Peyer's patch (tissue), 4 donors: Measurements from ENCODE around the gene SEMA3B. TPM values are rescaled to one million over a fixed set of nuclear protein-coding genes. Genes with fewer than 3 reads are reported as not detected.

Experiments
- DNase-seq, 3 donors: peaks; one replicate each; pipeline ENCODE4 v3.0.0-alpha.2; 2017 to 2019
- H3K27ac ChIP-seq, 4 donors: fragments of 200-600 bp; sonication (generic); one replicate each; pipeline ENCODE4 v1.5.1; 2016 to 2019
- H3K27me3 ChIP-seq, 2 donors: fragments of 200-600 bp; sonication (generic); one replicate each; pipeline ENCODE4 v1.5.1; 2019
- H3K36me3 ChIP-seq, 3 donors: fragments of 200-600 bp; sonication (generic); one replicate each; pipeline ENCODE4 v1.5.1; 2016 to 2019
- H3K4me1 ChIP-seq, 4 donors: fragments of 200-600 bp; sonication (generic); one replicate each; pipeline ENCODE4 v1.5.1; 2016 to 2019
- H3K4me3 ChIP-seq, 4 donors: fragments of 200-600 bp; sonication (generic); 1 replicate in 3 of 4; 2 replicates in 1 of 4; pipeline ENCODE4 v1.5.1; 2016 to 2019; ENCODE audit warnings: mild to moderate bottlenecking in 1 of 4
- H3K9me3 ChIP-seq, 4 donors: fragments of 200-600 bp; sonication (generic); one replicate each; pipeline ENCODE4 v1.5.1; 2016 to 2019; ENCODE audit warnings: mild to moderate bottlenecking in 1 of 4
- CTCF ChIP-seq, 6 experiments: fragments of 450-650 bp in 4 of 6; fragments of 200-600 bp in 2 of 6; sonication (generic) in 1 of 6; IDR thresholded peaks; one replicate each; pipeline ENCODE4 v1.5.1; 2017 to 2019; ENCODE audit warnings: antibody characterized with exemption in 6 of 6, mild to moderate bottlenecking in 3 of 6, moderate library complexity in 1 of 6
- POLR2A ChIP-seq, 2 donors: fragments of 450-650 bp; IDR thresholded peaks; one replicate each; pipeline ENCODE4 v1.5.1; 2017; ENCODE audit warnings: antibody characterized with exemption in 2 of 2, mild to moderate bottlenecking in 2 of 2, moderate library complexity in 2 of 2
- total RNA-seq, 4 donors: library from RNA; depleted of rRNA; stranded (reverse); fragments of >200 nt; gene quantifications; one replicate each; pipeline ENCODE4 v1.1.0, GENCODE V29; 2016

The SEMA3B gene
- total RNA-seq, result 100 to 1,000 TPM in 3 of 4 donors, 10 to 100 TPM in 1; 56.1 to 367 (median 267) TPM

GRCh38 chr3:50268703-50269451, at the start of gene SEMA3B:
TSS of gene SEMA3B (plus strand) at chr3:50269147. CDS start at chr3:50269241, 94 bp downstream.
- peaks cover 0 to 4% (median 0%) of the 10 kb centered on the region in 3 donors for H3K36me3 ChIP-seq
- DNase-seq, result peak in 2 of 3 donors; percentile 91 to 94
- H3K27me3 ChIP-seq, result no peaks in the 10 kb centered on the region
- TF ChIP-seq POLR2A (IDR thresholded peaks at IDR 0.05), result peak; percentile 88 to 90
- no peak for TF ChIP-seq CTCF (IDR thresholded peaks at IDR 0.05)
- H3K9me3 ChIP-seq, result no peaks in the 10 kb centered on the region
- peak within 1 kb of the TSS; percentile 50 to 100 (median 94) for H3K27ac ChIP-seq
- peaks cover 7 to 82% (median 18%) of the 10 kb centered on the region in 4 donors for H3K4me1 ChIP-seq
- peak within 1 kb of the TSS in 3 of 4 donors; percentile 30 to 66 (median 57) for H3K4me3 ChIP-seq

GRCh38 chr3:50219285-50219684, 49.7 kb upstream of the SEMA3B start:
- Histone ChIP-seq H3K27ac (no peak overlapping the region), H3K4me3 (no peak overlapping the region), H3K27me3 (no peaks in the 10 kb centered on the region), H3K9me3 (no peaks in the 10 kb centered on the region), H3K36me3 (no peaks in the 10 kb centered on the region), H3K4me1 (no peaks in the 10 kb centered on the region)
- no peak for DNase-seq
- TF ChIP-seq CTCF (IDR thresholded peaks at IDR 0.05) (no peak), POLR2A (IDR thresholded peaks at IDR 0.05) (no peak)

DNA sequence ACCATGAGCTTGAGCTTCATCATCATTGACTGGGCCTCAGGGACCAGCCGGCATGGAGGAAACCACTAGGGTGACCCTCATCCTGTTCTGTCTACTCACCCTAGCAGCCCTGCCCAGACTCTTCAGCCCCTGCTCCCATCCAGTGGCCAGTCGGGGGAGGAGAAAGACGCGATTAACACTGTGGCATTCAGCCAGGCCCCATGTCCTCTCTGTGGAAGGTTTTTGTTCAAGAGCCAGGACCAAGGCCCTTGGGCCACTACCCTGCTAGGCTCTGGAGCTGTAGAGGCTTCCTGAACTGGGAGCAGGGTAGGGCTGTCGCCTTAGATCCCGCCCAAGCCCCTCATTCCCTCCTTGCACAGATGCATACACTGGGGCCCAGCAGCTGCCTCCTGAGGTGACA, 48.8 kb upstream of the SEMA3B start:
- no peaks in the 10 kb centered on the region for H3K9me3 ChIP-seq
- H3K4me1 ChIP-seq, result no peaks in the 10 kb centered on the region
- H3K36me3 ChIP-seq, result no peaks in the 10 kb centered on the region
- no peak overlapping the region for H3K27ac ChIP-seq
- TF ChIP-seq CTCF (IDR thresholded peaks at IDR 0.05) (no peak), POLR2A (IDR thresholded peaks at IDR 0.05) (no peak)
- H3K27me3 ChIP-seq, result no peaks in the 10 kb centered on the region
- no peak overlapping the region for H3K4me3 ChIP-seq
- no peak for DNase-seq

- H3K4me3 ChIP-seq, result no peak overlapping the region
- no peak for TF ChIP-seq POLR2A (IDR thresholded peaks at IDR 0.05)
- no peak for TF ChIP-seq CTCF (IDR thresholded peaks at IDR 0.05)
- DNase-seq, result no peak
- no peaks in the 10 kb centered on the region for H3K9me3 ChIP-seq
- H3K36me3 ChIP-seq, result no peaks in the 10 kb centered on the region
- H3K27ac ChIP-seq, result no peak overlapping the region
- H3K4me1 ChIP-seq, result no peaks in the 10 kb centered on the region
- H3K27me3 ChIP-seq, result no peaks in the 10 kb centered on the region
Observed at GRCh38 chr3:50221051-50221410, 47.9 kb upstream of the SEMA3B start.

- Histone ChIP-seq H3K27ac (no peak overlapping the region), H3K27me3 (no peaks in the 10 kb centered on the region), H3K4me1 (peaks cover 0 to 6% (median 0%) of the 10 kb centered on the region in 4 donors), H3K4me3 (no peak overlapping the region), H3K36me3 (no peaks in the 10 kb centered on the region), H3K9me3 (no peaks in the 10 kb centered on the region)
- no peak for DNase-seq
- TF ChIP-seq CTCF (IDR thresholded peaks at IDR 0.05) (no peak), POLR2A (IDR thresholded peaks at IDR 0.05) (no peak)
Observed at GRCh38 chr3:50221411-50222168, 47.4 kb upstream of the SEMA3B start.
